Spleen (tissue), 7 donors: Measurements from ENCODE around the gene DYSF.

Source experiments
- POLR2A ChIP-seq, 3 donors: fragments of 450-650 bp; IDR thresholded peaks; one replicate each; pipeline ENCODE4 v1.5.1; 2017; ENCODE audit warnings: antibody characterized with exemption in 3 of 3, mild to moderate bottlenecking in 1 of 3
- TF ChIP-seq, protein P1 (sequence below), 11 experiments: fragments of 200-600 bp in 7 of 11; fragments of 450-650 bp in 4 of 11; sonication (generic) in 4 of 11; IDR thresholded peaks in 8 of 11; conservative IDR thresholded peaks in 3 of 11; 1 replicate in 7 of 11; 2 replicates in 4 of 11; pipeline versions ENCODE4 v1.4.0 to v1.8.0; 2016 to 2021; ENCODE audit warnings: antibody characterized with exemption in 11 of 11, inconsistent platforms in 4 of 11, mild to moderate bottlenecking in 1 of 11
- donor health status: DM: no; HTN: no; CAD: no; lungs with moderate emphysema.
- donor health status: DM: no; HTN: no; CAD: no.
- donor health status: DM: no; HTN: no; CAD: no.

DNA sequence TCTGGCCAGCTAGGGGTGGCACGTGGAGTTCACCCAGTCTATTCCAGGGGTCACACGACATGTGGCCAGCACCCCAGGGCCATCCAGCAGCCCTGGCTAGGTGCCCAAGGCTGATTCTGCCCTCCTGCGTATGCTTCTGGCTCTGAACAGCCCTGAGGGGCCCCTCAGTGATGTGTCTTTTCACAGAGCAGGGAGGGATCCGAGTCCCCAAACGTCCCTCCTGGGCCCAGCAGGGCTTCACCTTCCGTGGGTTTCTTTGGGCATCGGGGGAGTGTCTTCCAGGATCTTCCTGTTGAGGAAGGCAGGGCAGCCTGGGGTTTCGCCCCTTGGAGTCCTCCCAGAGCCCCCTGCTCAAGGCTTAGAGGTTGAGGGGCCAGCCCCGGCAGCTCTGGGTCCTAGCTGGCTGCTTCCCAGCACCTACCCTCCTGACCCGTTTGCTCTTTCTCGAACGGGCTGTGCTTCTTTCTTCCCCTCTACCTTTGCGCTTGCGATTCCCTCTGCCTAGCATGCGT lies 165.9 kb downstream of the DYSF start:
- no peak for TF ChIP-seq POLR2A (IDR thresholded peaks at IDR 0.05)
- TF ChIP-seq, protein P1, sequence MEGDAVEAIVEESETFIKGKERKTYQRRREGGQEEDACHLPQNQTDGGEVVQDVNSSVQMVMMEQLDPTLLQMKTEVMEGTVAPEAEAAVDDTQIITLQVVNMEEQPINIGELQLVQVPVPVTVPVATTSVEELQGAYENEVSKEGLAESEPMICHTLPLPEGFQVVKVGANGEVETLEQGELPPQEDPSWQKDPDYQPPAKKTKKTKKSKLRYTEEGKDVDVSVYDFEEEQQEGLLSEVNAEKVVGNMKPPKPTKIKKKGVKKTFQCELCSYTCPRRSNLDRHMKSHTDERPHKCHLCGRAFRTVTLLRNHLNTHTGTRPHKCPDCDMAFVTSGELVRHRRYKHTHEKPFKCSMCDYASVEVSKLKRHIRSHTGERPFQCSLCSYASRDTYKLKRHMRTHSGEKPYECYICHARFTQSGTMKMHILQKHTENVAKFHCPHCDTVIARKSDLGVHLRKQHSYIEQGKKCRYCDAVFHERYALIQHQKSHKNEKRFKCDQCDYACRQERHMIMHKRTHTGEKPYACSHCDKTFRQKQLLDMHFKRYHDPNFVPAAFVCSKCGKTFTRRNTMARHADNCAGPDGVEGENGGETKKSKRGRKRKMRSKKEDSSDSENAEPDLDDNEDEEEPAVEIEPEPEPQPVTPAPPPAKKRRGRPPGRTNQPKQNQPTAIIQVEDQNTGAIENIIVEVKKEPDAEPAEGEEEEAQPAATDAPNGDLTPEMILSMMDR (IDR thresholded peaks at IDR 0.05 in 8 of 11, conservative IDR thresholded peaks at IDR 0.05 in 3 of 11): no peak
